Erythroblast (primary cell): ENCODE results near the gene RHOJ.

Source experiments
- GATA1 ChIP-seq: IDR thresholded peaks from 2 replicates; pipeline ENCODE4 v1.6.1; 2011; ENCODE audit warnings: low read depth, mild to moderate bottlenecking, control low read depth, low read length, moderate library complexity
- POLR2A ChIP-seq: IDR thresholded peaks from 2 replicates; pipeline ENCODE4 v1.6.1; 2011; ENCODE audit warnings: mild to moderate bottlenecking, low read length

- TF ChIP-seq POLR2A (no peak), GATA1 (no peak)
Observed at GRCh38 chr14:63266106-63266505, 61.9 kb downstream of the RHOJ start.
